Measurements from ENCODE around the gene RABGAP1L.

The RABGAP1L gene

DNA sequence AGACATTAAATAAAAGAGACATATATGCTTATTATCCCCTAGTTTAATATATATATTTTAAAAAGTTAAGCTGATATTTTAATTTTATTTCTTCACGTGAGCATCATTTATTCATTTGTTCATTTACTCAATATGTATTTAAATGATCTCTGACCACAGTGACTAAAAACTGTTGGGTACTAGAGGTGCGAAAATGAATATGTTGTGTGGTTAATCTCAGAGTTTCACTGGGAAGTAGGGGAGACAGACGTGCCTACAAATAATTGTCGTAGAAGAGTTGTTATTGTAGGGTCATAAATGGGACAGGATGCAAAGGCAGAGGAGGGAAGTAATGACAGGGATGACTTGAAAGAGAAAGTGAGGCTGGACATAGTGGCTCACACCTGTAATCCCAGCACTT, 627.4 kb downstream of the RABGAP1L start:
- Mint-ChIP-seq H3K36me3 (ENCODE audit: low read depth) (no peaks in the 10 kb centered on the region), H3K27ac (no peak overlapping the region), H3K4me1 (no peaks in the 10 kb centered on the region), H3K27me3 (ENCODE audit: low read depth, poor library complexity) (peaks cover 2% of the 10 kb centered on the region), H3K9me3 (peaks cover 12% of the 10 kb centered on the region), H3K4me3 (no peak overlapping the region)
- no peak for DNase-seq
- TF ChIP-seq, protein P1, sequence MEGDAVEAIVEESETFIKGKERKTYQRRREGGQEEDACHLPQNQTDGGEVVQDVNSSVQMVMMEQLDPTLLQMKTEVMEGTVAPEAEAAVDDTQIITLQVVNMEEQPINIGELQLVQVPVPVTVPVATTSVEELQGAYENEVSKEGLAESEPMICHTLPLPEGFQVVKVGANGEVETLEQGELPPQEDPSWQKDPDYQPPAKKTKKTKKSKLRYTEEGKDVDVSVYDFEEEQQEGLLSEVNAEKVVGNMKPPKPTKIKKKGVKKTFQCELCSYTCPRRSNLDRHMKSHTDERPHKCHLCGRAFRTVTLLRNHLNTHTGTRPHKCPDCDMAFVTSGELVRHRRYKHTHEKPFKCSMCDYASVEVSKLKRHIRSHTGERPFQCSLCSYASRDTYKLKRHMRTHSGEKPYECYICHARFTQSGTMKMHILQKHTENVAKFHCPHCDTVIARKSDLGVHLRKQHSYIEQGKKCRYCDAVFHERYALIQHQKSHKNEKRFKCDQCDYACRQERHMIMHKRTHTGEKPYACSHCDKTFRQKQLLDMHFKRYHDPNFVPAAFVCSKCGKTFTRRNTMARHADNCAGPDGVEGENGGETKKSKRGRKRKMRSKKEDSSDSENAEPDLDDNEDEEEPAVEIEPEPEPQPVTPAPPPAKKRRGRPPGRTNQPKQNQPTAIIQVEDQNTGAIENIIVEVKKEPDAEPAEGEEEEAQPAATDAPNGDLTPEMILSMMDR (IDR thresholded peaks at IDR 0.05) = no peak

DNA sequence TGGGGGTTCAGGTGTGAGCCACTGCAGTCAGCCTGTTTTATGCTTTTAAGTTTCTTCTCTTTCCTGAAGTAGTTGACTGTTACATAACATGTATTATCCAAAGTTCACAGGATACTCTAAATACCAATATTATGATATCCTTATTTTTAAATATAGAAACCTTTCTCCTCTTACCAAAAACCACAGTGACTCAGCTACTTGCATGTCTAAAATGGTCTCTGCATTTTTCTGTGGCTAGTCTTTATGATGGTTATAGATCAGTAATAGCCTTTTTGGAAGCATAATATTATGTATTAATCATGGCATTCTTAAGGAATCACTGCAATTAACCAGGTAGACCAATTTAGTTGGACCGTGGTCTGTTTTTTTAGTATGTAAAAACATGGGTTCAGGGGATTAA, 629.7 kb downstream of the RABGAP1L start:
- no peak overlapping the region for H3K27ac Mint-ChIP-seq
- H3K4me1 Mint-ChIP-seq = no peaks in the 10 kb centered on the region
- no peak for DNase-seq
- H3K27me3 Mint-ChIP-seq (ENCODE audit: low read depth, poor library complexity) = no peaks in the 10 kb centered on the region
- H3K4me3 Mint-ChIP-seq = no peak overlapping the region
- TF ChIP-seq, protein P1 (IDR thresholded peaks at IDR 0.05) = no peak
- no peaks in the 10 kb centered on the region for H3K36me3 Mint-ChIP-seq (ENCODE audit: low read depth)
- H3K9me3 Mint-ChIP-seq = no peaks in the 10 kb centered on the region

DNA sequence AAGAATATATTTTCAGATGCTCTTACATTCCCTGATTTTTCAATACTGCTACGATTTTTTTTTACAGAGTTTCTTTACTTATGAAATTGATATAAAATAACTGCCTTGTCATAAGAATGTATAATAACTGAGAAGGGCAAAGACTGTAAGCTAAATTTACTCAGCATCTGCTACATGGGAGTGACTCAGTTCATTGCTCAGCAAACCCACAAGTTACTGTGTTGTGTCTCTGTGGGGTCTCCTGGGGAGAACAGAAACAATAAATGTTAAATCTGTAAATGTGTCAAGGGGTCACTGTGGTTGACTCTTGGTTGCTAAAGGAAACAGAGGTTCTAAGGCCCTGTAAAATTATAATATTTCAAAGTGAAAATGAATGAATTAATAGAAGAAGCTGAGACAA, 630.1 kb downstream of the RABGAP1L start:
- Mint-ChIP-seq H3K9me3 (no peaks in the 10 kb centered on the region), H3K36me3 (ENCODE audit: low read depth) (no peaks in the 10 kb centered on the region), H3K4me3 (no peak overlapping the region), H3K27ac (no peak overlapping the region), H3K27me3 (ENCODE audit: low read depth, poor library complexity) (no peaks in the 10 kb centered on the region), H3K4me1 (no peaks in the 10 kb centered on the region)
- TF ChIP-seq, protein P1 (IDR thresholded peaks at IDR 0.05) = no peak
- DNase-seq = no peak

DNA sequence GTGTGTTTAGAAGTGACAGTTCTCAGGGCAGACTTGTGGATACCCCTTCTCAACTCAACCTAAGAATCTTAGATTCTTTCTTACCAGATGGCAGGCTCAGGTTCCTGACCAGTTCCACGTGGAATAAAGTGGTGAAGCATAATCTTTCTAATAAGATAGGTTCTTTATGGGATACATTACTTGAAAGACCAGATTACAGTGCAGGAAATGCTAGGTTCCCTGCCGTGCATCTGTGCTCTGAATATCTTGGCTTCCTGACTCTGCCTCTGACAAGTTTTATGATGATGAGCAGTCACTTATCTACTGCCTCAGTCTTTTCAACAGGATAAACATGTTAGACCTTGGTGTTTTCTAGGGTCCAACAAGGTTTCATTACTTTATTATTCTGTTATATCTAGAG, 632.5 kb downstream of the RABGAP1L start:
- H3K9me3 Mint-ChIP-seq = no peaks in the 10 kb centered on the region
- no peaks in the 10 kb centered on the region for H3K4me1 Mint-ChIP-seq
- no peak overlapping the region for H3K27ac Mint-ChIP-seq
- no peak overlapping the region for H3K4me3 Mint-ChIP-seq
- TF ChIP-seq, protein P1 (IDR thresholded peaks at IDR 0.05) = no peak
- H3K36me3 Mint-ChIP-seq (ENCODE audit: low read depth) = no peaks in the 10 kb centered on the region
- H3K27me3 Mint-ChIP-seq (ENCODE audit: low read depth, poor library complexity) = no peaks in the 10 kb centered on the region
- no peak for DNase-seq

DNA sequence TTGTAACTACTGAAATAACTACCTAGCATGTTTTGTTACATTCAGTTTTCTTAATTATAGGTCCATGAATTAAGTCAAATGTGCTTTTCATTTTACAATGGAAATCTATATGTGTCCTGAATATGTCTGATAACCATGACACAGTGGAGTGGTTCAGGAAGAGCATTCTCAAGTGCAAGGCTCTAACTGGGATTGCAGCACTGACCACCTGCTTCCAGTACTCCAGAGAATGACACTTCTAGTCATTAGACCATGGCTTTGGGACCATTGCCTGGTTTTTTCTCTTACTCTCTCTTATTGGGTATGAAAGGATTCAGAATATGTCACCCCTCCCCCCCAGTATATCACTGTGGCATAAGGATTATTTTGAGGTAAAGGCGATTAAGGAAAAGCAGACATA, 635.5 kb downstream of the RABGAP1L start:
- Mint-ChIP-seq H3K4me1 (no peaks in the 10 kb centered on the region), H3K27me3 (ENCODE audit: low read depth, poor library complexity) (no peaks in the 10 kb centered on the region)

DNA sequence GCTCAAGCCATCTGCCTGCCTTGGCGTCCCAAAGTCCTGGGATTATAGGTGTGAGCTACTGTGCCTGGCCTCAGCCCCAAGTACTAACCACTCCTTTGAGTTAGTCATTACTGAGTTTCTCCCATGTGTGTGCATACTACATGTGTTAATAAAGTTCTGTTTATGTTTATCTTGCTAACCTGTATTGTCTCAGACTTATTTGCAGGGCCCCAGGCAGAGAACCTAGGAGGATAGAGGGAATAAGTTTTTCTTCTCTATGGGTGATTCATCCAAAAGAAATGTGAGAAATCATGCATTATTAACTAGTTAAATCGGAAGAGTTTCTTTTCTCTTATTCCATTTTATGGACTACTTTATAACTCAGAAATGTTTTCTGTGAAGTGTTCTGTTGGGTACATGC, 636.5 kb downstream of the RABGAP1L start:
- no peak for DNase-seq
- TF ChIP-seq, protein P1 (IDR thresholded peaks at IDR 0.05) = no peak
- no peaks in the 10 kb centered on the region for H3K27me3 Mint-ChIP-seq (ENCODE audit: low read depth, poor library complexity)
- H3K4me3 Mint-ChIP-seq = no peak overlapping the region
- H3K36me3 Mint-ChIP-seq (ENCODE audit: low read depth) = no peaks in the 10 kb centered on the region
- H3K9me3 Mint-ChIP-seq = no peaks in the 10 kb centered on the region
- H3K27ac Mint-ChIP-seq = no peak overlapping the region
- no peaks in the 10 kb centered on the region for H3K4me1 Mint-ChIP-seq

More for the DNA sequence above, 635.5 kb downstream of the RABGAP1L start:
- Mint-ChIP-seq H3K36me3 (ENCODE audit: low read depth) (no peaks in the 10 kb centered on the region), H3K27ac (no peak overlapping the region), H3K4me3 (no peak overlapping the region), H3K9me3 (no peaks in the 10 kb centered on the region)
- DNase-seq = no peak
- TF ChIP-seq, protein P1 (IDR thresholded peaks at IDR 0.05) = no peak
